GM19328 (cell line): Measurements from ENCODE around the gene HACE1.

ENCODE experiments used
- ATAC-seq: cut with Tn5 transposase; IDR thresholded peaks from one replicate; pipeline ENCODE4 v1.9.1; 2021; ENCODE audit warnings: mild to moderate bottlenecking, moderate library complexity; ENCODE audit not compliant: unreplicated experiment

The HACE1 gene

GRCh38 chr6:104689551-104690205 lies 170.0 kb downstream of the HACE1 start:
- no peak for ATAC-seq

GRCh38 chr6:104688283-104688969 lies 171.3 kb downstream of the HACE1 start:
- no peak for ATAC-seq

GRCh38 chr6:104686550-104687175 lies 173.1 kb downstream of the HACE1 start:
- ATAC-seq = no peak

- ATAC-seq = no peak
Measured at GRCh38 chr6:104685871-104686549, 173.7 kb downstream of the HACE1 start.

GRCh38 chr6:104684911-104685415 lies 174.8 kb downstream of the HACE1 start:
- ATAC-seq = no peak

GRCh38 chr6:104683809-104684208 lies 175.9 kb downstream of the HACE1 start:
- no peak for ATAC-seq

GRCh38 chr6:104682722-104683643 lies 176.7 kb downstream of the HACE1 start:
- ATAC-seq = peak; percentile 57

GRCh38 chr6:104680539-104680938 lies 179.2 kb downstream of the HACE1 start:
- ATAC-seq = no peak

- no peak for ATAC-seq
Measured at GRCh38 chr6:104679971-104680370, 179.7 kb downstream of the HACE1 start.
